Mesenchymal stem cell (in vitro differentiated cells and primary cell): ENCODE measurements around the gene ZBED2.
"Not testable (repeated sequence)": the region's sequence is repeated elsewhere in the genome, so short reads cannot be mapped to it uniquely, and the experiment has no call there.

ENCODE experiments used
- DNase-seq: peaks from one replicate; pipeline ENCODE4 v3.0.0-alpha.2; 2013
- H2AFZ ChIP-seq: one replicate; pipeline ENCODE4 v1.6.1; 2013; ENCODE audit warnings: low read depth, mild to moderate bottlenecking, control low read depth, inconsistent platforms, low read length, moderate library complexity
- H2AK5ac ChIP-seq: 2 replicates; pipeline ENCODE4 v1.6.1; 2013; ENCODE audit warnings: low read length, moderate library complexity, mild to moderate bottlenecking, inconsistent platforms; ENCODE audit not compliant: severe bottlenecking
- H2BK120ac ChIP-seq: one replicate; pipeline ENCODE4 v1.6.1; 2013; ENCODE audit warnings: low read depth, mild to moderate bottlenecking, inconsistent platforms, low read length, moderate library complexity
- H2BK12ac ChIP-seq, 2 experiments: one replicate each; pipeline ENCODE4 v1.6.1; 2013; ENCODE audit warnings: inconsistent platforms in 2 of 2, low read length in 2 of 2, mild to moderate bottlenecking in 2 of 2, moderate library complexity in 2 of 2, control low read depth in 1 of 2
- H2BK15ac ChIP-seq: one replicate; pipeline ENCODE4 v1.6.1; 2013; ENCODE audit warnings: mild to moderate bottlenecking, low read depth, inconsistent platforms; ENCODE audit not compliant: poor library complexity, severe bottlenecking
- H2BK5ac ChIP-seq: 2 replicates; pipeline ENCODE4 v1.6.1; 2013; ENCODE audit warnings: low read depth, mild to moderate bottlenecking, low read length, control low read depth, inconsistent platforms; ENCODE audit not compliant: poor library complexity, severe bottlenecking
- H3K14ac ChIP-seq, 2 experiments: one replicate each; pipeline ENCODE4 v1.6.1; 2013; ENCODE audit warnings: inconsistent platforms in 2 of 2, low read length in 2 of 2, control low read depth in 1 of 2, mild to moderate bottlenecking in 1 of 2, moderate library complexity in 1 of 2
- H3K18ac ChIP-seq, 2 experiments: one replicate each; pipeline ENCODE4 v1.6.1; 2013; ENCODE audit warnings: inconsistent platforms in 2 of 2, low read length in 2 of 2, control low read depth in 1 of 2, low read depth in 1 of 2, mild to moderate bottlenecking in 1 of 2
- H3K23ac ChIP-seq, 2 experiments: one replicate each; pipeline ENCODE4 v1.6.1; 2013; ENCODE audit warnings: inconsistent platforms in 2 of 2, low read length in 2 of 2, mild to moderate bottlenecking in 2 of 2, moderate library complexity in 2 of 2, control low read depth in 1 of 2
- H3K27ac ChIP-seq: 2 replicates; pipeline ENCODE4 v1.5.1; 2013; ENCODE audit warnings: mild to moderate bottlenecking, moderate library complexity, low read length, control low read depth, inconsistent platforms; ENCODE audit not compliant: poor library complexity, severe bottlenecking
- H3K27me3 ChIP-seq, 2 experiments: 2 replicates each; pipeline versions ENCODE4 v1.6.1 to v1.7.0; 2013; ENCODE audit warnings: low read length in 2 of 2, mild to moderate bottlenecking in 2 of 2, moderate library complexity in 2 of 2, control low read depth in 1 of 2, inconsistent platforms in 1 of 2; ENCODE audit not compliant: control insufficient read depth in 1 of 2, insufficient read depth in 1 of 2
- H3K36me3 ChIP-seq, 2 experiments: 2 replicates each; pipeline versions ENCODE4 v1.6.1 to v1.7.0; 2013; ENCODE audit warnings: low read length in 2 of 2, control low read depth in 1 of 2, inconsistent platforms in 1 of 2, low read depth in 1 of 2, mild to moderate bottlenecking in 1 of 2; ENCODE audit not compliant: insufficient read depth in 2 of 2, control insufficient read depth in 1 of 2
- H3K4ac ChIP-seq, 2 experiments: one replicate each; pipeline ENCODE4 v1.6.1; 2013; ENCODE audit warnings: inconsistent platforms in 2 of 2, low read length in 2 of 2, mild to moderate bottlenecking in 2 of 2, moderate library complexity in 2 of 2, control low read depth in 1 of 2, low read depth in 1 of 2
- H3K4me1 ChIP-seq: 2 replicates; pipeline ENCODE4 v1.6.1; 2013; ENCODE audit warnings: low read depth, low read length, control low read depth; ENCODE audit not compliant: control insufficient read depth, insufficient read depth
- H3K4me2 ChIP-seq: 2 replicates; pipeline ENCODE4 v1.6.1; 2013; ENCODE audit warnings: low read length, mild to moderate bottlenecking, inconsistent platforms; ENCODE audit not compliant: poor library complexity, severe bottlenecking
- H3K4me3 ChIP-seq, 2 experiments: 2 replicates each; pipeline versions ENCODE4 v1.5.1 to v1.7.0; 2013; ENCODE audit warnings: low read length in 2 of 2, mild to moderate bottlenecking in 2 of 2, control low read depth in 1 of 2, low read depth in 1 of 2; ENCODE audit not compliant: insufficient read depth in 1 of 2
- H3K79me1 ChIP-seq: replicated peaks from 2 replicates; pipeline ENCODE4 v1.6.1; 2013; ENCODE audit warnings: mild to moderate bottlenecking, control low read depth, low read length, inconsistent platforms; ENCODE audit not compliant: poor library complexity, severe bottlenecking
- H3K9ac ChIP-seq: 2 replicates; pipeline ENCODE4 v1.7.0; 2013; ENCODE audit warnings: mild to moderate bottlenecking, low read length, moderate library complexity
- H3K9me3 ChIP-seq: 2 replicates; pipeline ENCODE4 v1.7.0; 2013; ENCODE audit warnings: mild to moderate bottlenecking, low read length; ENCODE audit not compliant: control insufficient read depth
- H4K8ac ChIP-seq: one replicate; pipeline ENCODE4 v1.6.1; 2013; ENCODE audit warnings: inconsistent platforms, mild to moderate bottlenecking, low read length, moderate library complexity
- H4K91ac ChIP-seq: one replicate; pipeline ENCODE4 v1.6.1; 2013; ENCODE audit warnings: mild to moderate bottlenecking, low read length, inconsistent platforms
- WGBS: methylation state at CpG from one replicate; pipeline ENCODE4 v1.1.7; 2013; ENCODE audit warnings: mixed read lengths; 5-methylcytosine and 5-hydroxymethylcytosine counted together

Gene ZBED2

DNA sequence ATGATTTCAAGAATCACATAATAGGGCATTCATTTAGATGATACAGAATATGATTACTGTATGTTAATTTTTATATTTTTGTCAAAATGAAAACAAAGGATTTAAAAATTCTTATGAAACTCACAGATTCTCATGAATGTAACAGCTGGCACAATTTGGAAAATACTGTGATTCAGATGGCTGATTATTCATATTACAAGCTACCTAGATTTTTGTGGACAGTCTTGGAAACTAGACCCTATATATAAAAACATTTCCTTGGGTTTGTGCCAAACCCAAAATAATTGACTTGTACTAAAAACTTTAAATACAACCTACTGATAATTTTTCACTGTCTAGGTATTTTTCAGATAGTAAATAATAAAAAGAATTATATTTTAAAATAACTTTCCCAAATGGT is 26.2 kb downstream of the ZBED2 start:
- Histone ChIP-seq H3K18ac (no peak overlapping the region), H3K9ac (no peak overlapping the region), H3K79me1 (no peaks in the 10 kb centered on the region), H3K4ac (no peak overlapping the region), H3K36me3 (no peaks in the 10 kb centered on the region), H3K4me3 (no peak overlapping the region), H4K8ac (no peak overlapping the region), H3K4me1 (no peaks in the 10 kb centered on the region), H2BK120ac (no peak overlapping the region), H3K23ac (no peak overlapping the region), H3K27ac (no peak overlapping the region), H2AK5ac (no peak overlapping the region), H2BK15ac (no peak overlapping the region), H4K91ac (no peak overlapping the region), H3K27me3 (no peaks in the 10 kb centered on the region), H2AFZ (no peak overlapping the region), H3K14ac (no peak overlapping the region), H2BK5ac (no peak overlapping the region), H3K4me2 (no peak overlapping the region), H2BK12ac (no peak overlapping the region), H3K9me3 (no peaks in the 10 kb centered on the region)
- no peak for DNase-seq

DNA sequence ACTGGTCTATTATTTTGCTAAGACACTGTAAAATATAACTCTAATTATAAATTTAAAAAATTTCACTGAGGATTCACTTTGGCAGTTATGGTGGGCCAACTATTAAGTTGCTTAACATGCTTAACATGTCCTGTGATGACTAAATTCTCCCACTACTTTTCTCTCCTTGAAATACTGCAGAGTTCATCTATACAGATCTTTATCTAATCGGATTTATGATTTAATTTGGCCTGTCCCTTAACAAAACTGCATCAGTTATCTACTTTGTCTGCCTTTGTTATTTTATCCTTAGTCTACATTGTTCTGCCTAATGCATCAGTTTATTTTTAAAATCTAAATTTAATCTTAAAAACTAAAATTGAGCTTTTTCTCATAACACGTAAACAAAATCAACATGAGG is 26.8 kb downstream of the ZBED2 start:
- no peak overlapping the region for H3K4ac ChIP-seq
- no CpG with 5 or more reads among the region's 2 CpGs for WGBS
- H3K4me2 ChIP-seq: no peak overlapping the region
- no peaks in the 10 kb centered on the region for H3K27me3 ChIP-seq
- H2BK15ac ChIP-seq: no peak overlapping the region
- H3K4me3 ChIP-seq: no peak overlapping the region
- no peak overlapping the region for H2AFZ ChIP-seq
- H3K36me3 ChIP-seq: no peaks in the 10 kb centered on the region
- H2BK12ac ChIP-seq: no peak overlapping the region
- H3K23ac ChIP-seq: no peak overlapping the region
- H3K79me1 ChIP-seq: no peaks in the 10 kb centered on the region
- no peak for DNase-seq
- no peak overlapping the region for H3K9ac ChIP-seq
- H3K14ac ChIP-seq: no peak overlapping the region
- H2BK5ac ChIP-seq: no peak overlapping the region
- no peak overlapping the region for H4K91ac ChIP-seq
- H2AK5ac ChIP-seq: no peak overlapping the region
- no peaks in the 10 kb centered on the region for H3K9me3 ChIP-seq
- H2BK120ac ChIP-seq: no peak overlapping the region
- no peaks in the 10 kb centered on the region for H3K4me1 ChIP-seq
- no peak overlapping the region for H3K18ac ChIP-seq
- H3K27ac ChIP-seq: no peak overlapping the region
- no peak overlapping the region for H4K8ac ChIP-seq

DNA sequence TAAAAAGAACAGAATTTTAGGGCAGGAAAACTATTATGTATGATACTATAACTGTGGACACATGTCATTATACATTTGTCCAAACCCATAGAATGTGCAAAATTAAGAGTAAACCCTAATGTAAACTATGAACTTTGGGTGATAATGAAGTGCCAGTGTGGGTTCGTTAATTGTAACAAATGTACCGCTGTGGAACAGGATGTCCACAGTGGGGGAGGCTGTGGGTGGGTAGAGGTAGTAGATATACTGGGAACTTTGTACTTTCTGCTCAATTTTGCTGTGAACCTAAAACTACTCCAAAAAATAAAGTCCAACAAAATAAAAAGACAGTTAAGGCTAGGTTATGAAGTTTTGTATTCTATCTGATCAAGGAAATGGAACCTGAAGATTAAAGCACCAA is 28.3 kb downstream of the ZBED2 start:
- Histone ChIP-seq H3K4me3 (no peak overlapping the region), H2BK5ac (no peak overlapping the region), H4K91ac (no peak overlapping the region), H3K36me3 (no peaks in the 10 kb centered on the region), H3K23ac (no peak overlapping the region), H3K9me3 (no peaks in the 10 kb centered on the region), H3K27me3 (peaks cover 0 to 6% of the 10 kb centered on the region in 2 experiments), H3K4me2 (no peak overlapping the region), H3K27ac (no peak overlapping the region), H3K9ac (no peak overlapping the region), H2BK12ac (no peak overlapping the region), H2BK120ac (no peak overlapping the region), H3K14ac (no peak overlapping the region), H2AFZ (no peak overlapping the region), H4K8ac (no peak overlapping the region), H2BK15ac (no peak overlapping the region), H3K18ac (no peak overlapping the region), H2AK5ac (no peak overlapping the region), H3K79me1 (no peaks in the 10 kb centered on the region), H3K4me1 (no peaks in the 10 kb centered on the region), H3K4ac (no peak overlapping the region)
- 53% methylated on average over 2 of the region's 2 CpGs for WGBS
- DNase-seq: no peak

DNA sequence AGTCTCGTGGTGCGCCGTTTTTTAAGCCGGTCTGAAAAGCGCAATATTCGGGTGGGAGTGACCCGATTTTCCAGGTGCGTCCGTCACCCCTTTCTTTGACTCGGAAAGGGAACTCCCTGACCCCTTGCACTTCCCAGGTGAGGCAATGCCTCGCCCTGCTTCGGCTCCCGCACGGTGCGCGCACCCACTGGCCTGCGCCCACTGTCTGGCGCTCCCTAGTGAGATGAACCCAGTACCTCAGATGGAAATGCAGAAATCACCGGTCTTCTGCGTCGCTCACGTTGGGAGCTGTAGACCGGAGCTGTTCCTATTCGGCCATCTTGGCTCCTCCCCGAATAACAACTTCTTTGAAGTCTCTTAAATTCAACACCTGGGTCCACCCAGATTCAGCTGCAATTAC is 33.2 kb downstream of the ZBED2 start:
- H4K8ac ChIP-seq, H3K4ac ChIP-seq, H3K4me1 ChIP-seq, H2BK12ac ChIP-seq, H3K4me3 ChIP-seq, H3K9ac ChIP-seq, H3K4me2 ChIP-seq, H3K79me1 ChIP-seq, H3K23ac ChIP-seq, H2BK5ac ChIP-seq, H3K18ac ChIP-seq, H2AK5ac ChIP-seq, H2BK15ac ChIP-seq, H3K14ac ChIP-seq, H2AFZ ChIP-seq, DNase-seq, H3K27me3 ChIP-seq, H3K36me3 ChIP-seq, H2BK120ac ChIP-seq, H3K9me3 ChIP-seq, H3K27ac ChIP-seq, H4K91ac ChIP-seq: not testable (repeated sequence)
- WGBS: 96% methylated on average over 16 of the region's 25 CpGs
